Limb (tissue), 2 donors: ENCODE results near the gene STRN3.
A peak's percentile ranks its signal among the peaks of the same experiment; 100 is the strongest.
"Not testable (repeated sequence)": the region's sequence is repeated elsewhere in the genome, so short reads cannot be mapped to it uniquely, and the experiment has no call there.

Experiments used
- DNase-seq, 2 donors: peaks; one replicate each; pipeline ENCODE4 v3.0.0-alpha.2; 2016; ENCODE audit errors: extremely low spot score in 2 of 2

STRN3 gene

DNA sequence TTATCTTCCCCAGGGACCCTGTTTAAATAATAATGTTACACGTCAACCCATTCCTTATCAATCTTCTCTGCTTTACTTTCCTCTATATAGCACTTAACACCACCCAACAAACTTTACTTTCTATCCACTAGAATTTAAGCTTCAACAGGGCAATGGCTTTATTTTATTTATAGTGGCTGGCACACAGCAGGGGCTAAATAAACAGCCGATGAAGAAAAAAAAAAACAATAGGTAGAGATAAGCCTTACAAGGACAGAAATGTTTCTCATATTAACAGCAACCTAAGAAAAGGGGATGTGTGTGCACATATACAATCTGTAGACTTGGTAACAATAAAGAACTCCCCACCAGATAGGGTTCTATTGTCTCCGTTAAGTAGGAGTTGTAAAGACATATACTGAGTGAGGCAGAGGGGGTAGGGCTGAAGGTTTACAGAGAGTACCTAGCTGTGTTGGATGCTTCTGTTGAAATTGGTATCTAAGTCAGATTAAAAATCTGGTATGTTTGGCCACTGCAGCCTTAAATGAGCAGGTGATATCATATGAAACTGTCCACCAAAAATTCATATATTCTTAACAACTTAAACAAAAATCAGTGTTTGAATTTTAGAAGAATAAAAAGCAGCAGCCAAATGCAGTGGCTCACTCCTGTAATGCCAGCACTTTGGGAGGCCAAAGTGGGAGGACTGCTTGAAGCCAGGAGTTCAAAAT, 25.4 kb downstream of the STRN3 start:
- DNase-seq = no peak

DNA sequence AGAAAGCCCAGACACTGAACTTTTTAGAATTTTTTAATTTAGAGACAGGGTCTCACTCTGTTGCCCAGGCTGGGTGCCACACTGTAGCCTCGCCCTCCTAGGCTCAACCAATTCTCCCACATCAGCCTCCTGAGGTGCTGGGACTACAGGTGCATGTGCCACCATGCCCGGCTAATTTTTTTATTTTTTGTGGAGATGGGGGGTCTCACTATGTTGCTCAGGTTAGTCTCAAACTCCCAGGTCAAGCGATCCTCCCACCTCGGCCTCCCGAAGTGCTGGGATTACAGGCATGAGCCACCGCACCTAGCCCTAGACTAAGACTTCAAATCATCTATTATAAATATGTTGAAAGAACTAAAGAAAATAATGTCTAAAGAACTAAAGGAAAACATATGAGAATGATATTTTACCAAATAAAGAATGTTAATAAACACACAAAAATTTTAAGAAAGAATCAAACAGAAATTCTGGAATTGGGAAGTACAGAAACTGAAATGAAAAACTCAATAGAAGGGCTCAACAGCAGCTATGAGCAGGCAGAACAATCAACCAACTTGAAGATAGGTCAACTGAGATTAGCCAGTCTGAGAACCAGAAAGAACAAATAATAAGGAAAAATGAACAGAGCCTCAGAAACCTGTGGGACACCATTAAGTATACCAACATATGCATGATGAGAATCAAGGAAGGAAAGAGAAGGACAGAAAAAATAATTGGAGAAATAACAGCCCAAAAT, 27.0 kb downstream of the STRN3 start:
- no peak for DNase-seq

DNA sequence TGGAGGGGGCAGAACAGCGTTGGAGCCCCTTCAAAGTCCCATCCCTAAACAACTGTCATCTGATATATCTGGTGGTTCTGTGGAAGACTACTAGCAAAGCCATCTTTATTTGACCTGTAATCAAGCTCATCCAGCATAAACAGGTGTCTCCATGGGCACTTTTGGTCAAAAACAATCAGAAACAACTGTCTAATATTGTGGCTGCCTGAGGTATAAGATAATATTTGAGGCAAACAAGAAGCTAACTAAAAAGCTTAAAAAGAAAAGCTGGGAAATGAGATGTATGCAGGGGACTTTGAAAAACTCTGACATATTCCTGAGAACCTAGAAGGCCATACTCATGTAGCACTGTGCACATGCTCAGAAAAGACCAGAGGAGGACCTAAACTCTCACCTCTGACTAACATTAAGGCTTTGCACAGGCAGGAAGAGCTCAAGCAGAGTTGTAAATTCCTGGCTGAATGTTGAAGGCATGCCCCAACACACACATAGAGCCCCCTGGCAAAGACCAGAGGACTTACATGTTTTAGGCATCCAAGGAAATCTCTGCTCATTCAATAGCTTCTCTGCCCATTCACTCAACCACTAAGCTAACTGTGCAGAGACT, 28.0 kb downstream of the STRN3 start:
- DNase-seq = no peak

DNA sequence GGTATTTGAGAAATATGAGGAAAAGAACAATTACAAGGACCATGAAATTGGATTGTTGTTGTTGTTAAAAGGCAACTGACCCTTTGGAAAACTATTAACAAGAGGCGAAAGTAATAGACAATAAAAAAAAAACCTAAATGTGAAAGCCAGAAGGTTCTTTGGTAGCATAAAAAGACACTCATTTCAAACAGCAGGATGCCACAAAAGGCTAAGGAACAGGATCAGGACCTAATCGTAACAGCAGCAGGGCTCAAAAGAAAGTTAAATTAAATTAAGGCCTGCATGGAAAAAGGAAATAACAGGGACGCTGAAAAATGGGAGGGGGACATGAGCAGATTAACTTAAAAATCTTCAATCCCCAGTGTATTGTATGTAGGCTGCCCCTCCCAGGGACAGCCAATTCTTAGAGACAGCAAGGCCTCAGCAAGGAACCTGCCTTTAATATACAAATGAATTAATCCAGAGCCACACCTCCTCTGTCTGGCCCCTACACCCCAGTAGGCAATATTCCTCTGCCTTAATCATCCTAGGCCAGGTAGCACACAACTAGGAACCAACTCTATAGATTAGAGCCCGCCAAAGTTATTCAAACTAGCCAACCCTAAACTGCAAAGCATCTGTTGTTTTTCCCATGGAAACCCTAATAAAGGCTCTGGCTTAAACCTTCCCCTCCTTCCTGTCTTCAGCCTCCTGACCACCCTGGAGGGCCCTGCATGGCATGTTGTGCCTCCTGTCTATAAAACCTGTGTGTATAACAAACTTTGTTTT, 29.1 kb downstream of the STRN3 start:
- DNase-seq = no peak

DNA sequence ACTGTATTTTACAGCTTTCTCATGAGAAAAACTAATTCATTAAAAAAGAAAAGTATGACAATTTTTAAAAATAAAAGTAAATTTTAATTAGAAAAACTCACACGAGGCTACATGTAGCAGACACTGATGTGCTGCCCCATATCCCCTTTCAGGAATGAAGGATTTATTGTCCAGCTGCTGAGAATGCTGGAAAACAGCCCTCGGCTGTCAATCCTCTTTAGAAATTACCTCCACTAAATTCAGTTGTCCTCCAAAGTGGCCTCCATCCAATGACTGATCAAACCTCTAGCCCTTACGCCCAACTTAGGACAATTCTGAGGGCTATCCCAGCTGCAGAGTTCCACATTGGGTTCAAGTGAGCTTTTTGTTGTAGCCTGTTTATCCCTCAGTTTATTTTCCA, 30.5 kb downstream of the STRN3 start:
- DNase-seq = no peak

DNA sequence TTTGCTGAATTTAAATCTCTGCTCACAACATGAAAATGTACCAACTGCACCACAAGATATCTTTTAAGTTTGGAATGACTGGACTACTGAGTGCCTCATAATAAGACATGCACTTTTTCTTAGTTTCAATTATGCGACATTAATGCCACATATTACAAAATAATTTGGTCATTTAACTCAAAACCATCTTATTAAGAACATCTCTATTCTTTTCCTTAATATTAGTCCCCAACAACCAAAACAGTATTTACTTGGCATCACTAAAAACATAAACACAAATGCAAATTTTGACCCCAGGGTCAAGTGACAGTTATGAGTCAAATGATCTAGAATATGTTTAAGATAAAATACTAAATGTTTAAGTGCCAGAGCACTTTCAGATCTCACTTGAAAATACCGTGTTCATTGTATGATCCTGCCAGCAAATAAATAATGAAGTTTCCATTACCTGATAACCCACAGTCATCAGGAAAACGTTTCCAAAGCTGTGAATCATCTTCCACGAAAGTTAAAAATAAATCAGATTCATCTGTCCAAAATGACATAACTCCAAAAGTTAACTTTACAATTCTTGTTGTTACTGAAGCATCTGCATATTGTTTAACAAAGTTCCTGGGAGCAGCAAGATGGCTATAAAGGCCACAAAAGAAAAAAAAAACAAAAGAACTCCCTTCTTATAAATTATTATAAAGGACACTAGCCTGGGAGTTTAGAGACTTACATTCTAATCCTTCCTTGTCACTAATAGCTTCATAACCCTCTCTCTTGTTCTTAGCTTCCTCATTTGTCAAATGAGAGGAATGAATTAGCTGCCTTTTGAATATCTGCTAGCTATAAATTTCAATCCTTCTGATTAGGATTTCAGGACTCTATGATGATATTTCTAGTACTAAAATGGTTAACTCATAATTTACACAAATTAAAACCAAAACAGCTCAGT, 31.2 kb downstream of the STRN3 start:
- no peak for DNase-seq

DNA sequence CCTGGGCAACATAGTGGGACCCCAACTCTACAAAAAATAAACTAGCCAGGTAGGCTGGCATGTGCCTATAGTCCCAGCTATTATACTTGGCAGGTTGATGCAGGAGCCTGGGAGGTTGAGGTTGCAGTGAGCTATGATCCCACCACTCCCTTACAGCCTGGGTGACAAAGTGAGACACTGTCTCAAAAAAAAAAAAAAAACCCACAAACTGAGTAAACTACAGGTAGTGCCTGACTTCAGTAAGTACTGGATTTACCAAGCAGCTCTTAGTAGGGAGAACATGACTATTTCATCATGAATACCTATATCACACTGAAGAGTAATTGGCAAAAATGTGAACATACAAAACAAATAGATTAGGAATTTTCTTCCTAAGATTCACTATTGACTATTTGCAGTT, 33.1 kb downstream of the STRN3 start:
- no peak for DNase-seq

DNA sequence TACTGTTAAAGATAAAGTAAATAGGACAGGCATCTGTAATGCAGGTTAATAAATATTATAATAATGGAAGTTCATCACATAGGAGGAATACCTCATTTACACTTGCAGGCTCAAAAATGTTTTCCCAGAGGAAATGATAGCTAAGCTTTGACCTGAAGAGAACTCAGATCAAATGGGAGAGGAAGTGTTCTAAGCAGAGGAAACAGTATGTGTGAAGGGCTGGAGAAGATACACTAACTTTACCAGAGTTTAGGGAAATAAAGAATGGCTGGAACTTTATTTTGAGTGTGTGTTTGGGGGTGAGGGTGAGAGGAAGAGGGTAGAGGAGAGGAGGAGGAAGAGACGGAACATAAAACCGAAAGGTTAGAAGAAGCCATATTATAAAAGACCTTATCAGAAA, 34.8 kb downstream of the STRN3 start:
- no peak for DNase-seq

DNA sequence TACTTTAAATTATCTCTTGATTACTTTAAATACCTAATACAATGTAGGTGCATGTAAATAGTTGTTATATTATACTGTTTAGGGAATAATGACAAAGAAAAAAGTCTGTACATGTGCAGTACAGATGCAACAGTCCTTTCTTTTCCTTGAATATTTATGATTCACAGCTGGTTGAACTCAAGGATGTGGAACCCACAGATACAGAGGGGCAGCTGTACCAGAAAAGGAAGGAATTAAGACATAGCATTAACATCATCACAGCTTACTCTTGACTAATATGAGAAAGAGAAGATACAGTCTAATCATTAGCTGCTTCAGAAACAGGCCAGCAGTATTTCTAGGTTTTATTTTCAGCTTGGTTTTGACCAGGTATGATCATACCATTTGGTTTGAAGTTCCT, 35.4 kb downstream of the STRN3 start:
- DNase-seq = no peak

DNA sequence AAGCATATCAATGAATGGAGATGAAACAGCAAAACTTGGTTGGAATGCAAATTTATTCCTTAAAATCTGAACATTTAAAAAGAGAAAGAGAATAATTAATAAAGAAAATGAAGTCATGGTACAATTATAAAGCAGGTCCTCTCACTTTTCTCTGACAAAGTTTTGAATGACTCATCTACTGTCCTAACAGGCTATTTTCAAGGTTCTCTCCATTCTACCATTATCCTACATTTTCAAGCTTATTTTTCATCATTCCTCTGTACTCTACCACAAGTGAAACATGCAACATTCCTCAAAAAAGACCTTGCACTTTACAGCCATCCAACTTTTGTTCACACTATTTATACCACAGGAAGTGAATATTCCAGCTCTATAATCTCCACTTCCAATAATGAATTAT, 37.7 kb downstream of the STRN3 start:
- no peak for DNase-seq

DNA sequence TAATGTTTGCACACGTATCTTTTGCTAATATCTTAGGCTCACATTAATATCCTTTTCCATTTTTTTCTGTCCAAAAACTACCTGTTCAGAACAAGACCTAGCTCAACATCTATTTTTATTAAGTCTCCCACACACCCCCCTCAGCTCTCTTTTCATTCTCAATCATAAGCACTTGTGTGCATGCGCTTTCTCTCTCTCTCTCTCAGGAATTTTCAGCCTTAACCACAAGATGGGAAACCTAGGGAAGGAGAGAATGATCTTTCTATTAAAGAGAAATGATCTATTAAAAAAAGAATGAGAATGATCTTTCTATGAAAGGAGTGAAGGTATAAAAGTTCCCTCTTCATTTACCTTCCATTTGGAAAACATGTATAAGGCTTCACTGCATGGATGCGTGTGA, 40.4 kb downstream of the STRN3 start:
- DNase-seq = no peak

DNA sequence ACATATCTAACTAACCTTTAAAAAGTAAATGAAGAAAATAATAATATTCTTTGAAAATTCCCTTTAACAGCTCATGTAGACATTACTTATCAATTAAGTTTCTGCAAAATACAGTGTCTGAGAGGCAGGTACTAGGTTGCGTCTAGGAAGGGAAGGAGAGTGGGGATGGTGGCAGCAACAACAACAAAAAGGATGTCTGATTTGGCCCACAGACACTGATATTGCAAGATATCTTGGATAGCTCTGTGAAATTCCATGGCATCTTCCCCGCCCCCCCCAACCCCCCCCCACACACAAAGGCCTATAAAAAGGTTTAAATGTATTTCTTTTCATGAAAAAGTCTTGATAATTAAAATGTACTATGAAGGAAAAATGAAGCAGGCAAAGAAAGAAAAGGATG, 42.3 kb downstream of the STRN3 start:
- no peak for DNase-seq

DNA sequence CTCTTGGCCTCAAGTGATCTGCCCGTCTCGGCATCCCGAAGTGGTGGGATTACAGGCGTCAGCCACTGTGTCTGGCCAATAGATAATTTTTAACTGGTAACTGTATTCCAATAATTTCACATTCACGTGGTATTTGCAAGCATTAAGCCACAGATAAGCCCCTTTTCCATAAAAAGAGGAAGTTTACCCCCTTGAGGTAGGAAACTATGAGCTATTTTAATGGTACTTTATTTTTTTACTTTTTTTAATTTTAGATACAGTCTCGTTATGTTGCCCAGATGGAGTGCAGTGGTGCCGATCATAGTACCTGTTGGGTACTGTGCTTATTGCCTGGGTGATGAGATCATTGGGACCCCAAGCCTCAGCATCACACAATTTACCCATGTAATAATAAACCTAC, 43.6 kb downstream of the STRN3 start:
- no peak for DNase-seq

DNA sequence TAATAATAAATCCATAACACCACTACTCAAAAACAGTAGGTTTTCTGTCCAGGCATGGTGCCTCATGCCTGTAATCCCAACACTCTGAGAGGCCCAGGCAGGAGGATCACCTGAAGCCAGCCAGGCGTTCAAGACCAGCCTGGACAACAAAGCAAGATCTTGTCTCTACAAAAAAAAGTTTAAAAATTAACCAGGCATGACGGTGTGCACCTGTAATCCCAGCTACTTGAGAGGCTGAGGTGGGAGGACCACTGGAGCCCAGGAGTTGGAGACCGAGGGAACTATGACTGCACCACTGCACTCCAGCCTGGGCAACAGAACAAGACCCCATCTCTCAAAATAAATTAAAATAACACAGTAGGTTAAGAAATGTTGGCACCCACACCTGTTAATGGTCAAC, 45.2 kb downstream of the STRN3 start:
- no peak for DNase-seq

DNA sequence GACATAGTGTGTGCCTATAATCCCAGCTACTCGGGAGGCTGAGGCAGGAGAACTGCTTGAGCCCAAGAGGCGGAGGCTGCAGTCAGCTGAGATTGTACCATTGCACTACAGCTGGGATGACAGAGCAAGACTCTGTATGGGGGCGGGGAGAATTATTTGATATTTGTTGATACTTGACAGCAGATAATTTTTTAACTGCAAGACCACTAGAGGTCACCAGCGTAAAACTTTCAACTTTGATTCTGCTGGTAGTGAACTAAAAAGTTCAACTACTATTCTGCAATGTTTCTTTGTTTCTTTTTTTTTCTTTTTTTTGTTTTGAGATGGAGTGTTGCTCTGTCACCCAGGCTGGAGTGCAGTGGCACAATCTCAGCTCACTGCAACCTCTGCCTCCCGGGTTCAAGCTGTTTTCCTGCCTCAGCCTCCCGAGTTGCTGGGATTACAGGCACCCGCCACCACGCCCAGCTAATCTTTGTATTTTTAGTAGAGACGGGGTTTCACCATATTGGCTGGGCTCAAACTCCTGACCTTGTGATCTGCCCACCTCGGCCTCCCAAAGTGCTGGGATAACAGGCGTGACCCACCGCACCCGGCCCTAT, 46.0 kb downstream of the STRN3 start:
- peak in 1 of 2 donors; percentile 65 for DNase-seq

DNA sequence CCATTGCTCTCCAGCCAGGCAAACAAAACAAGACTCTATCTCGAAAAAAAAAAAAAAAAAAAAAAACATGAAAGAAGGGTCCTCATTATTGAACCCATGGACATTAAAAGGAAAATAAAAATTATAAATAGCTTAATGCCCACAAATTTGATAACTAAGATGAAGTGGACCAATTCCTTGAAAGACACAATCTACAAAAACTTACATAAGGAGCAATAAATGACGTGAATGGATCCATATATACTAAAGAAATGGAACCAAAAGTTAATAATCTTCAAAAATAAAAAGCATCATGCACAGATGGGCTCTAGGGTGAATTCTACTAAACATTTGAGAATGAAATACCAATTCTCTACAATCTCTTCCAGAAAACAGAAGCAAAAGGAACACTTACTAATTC, 48.4 kb downstream of the STRN3 start:
- no peak for DNase-seq

DNA sequence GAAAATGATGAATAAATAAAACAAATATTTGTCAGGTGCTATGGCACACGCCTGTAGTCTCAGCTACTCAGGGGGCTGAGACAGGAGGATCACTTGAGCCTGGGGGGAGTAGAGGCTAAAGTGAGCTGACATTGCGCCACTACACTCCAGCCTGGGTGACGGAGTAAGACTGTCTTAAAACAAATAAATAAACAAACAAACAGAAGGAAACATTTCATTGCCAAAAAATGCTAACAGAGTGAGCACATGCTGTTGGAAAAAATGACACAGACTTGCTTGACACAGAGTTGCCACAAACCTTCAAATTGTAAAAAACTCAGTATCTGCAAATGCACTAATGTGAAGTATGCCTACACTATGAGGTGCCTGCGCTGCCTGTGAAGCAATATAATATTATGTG, 51.6 kb downstream of the STRN3 start:
- DNase-seq = no peak

DNA sequence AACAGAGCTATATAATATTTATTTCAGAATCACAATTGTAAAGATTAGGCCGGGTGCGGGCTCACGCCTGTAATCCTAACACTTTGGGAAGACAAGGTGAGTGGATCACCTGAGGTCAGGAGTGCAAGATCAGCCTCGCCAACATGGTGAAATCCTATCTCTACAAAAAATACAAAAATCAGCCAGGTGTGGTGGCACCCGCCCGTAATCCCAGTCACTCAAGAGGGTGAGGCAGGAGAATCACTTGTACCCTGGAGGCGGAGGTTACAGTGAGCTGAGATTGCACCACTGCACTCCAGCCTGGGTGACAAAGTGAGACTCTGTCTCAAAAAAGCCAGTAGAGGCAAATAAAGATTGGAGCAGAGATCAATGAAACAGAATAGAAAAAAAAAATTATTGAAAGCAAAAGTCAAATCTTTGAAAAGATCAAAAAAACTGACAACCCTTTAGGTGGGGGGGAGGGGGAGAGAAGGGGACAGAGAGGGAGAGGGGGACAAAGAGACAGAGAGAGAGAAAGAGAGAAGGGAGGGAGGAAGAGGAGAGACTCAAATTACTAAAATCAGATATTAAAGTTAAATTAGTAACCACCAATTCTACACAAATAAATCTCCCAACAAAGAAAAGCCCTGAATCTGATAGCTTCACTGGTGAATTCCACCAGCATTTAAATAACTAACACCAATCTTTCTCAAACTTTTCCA, 53.1 kb downstream of the STRN3 start:
- no peak for DNase-seq

DNA sequence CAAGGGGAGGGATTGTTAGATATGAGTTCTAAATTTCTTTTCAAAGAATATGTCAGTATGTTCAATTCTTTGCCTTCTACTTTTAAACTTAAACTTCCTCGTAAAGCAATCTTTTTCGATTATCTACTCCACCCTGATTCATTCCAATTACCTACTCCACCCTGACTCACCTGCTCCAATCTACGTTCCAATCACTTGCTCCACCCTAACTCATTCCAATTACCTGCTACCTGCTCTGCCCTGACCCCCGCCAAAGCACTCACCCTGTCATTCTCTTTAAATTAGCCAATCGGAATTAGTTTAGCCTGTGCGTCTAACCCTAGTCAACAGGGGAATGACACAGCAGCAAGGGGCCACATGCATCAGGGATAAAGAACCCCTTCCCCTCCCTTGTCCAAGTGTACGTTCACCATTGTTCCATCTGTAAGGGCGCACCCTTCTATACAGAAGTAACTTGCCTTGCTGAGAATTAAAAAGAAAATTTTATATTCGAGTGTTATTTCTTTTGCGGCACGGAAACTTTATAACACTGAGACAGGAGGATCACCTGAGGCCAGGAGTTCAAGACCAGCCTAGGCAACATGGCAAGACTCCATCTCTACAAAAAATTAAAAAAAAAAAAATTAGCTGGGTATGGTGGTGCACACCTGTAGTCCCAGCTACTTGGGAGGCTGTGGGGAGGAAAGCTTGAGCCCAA, 54.0 kb downstream of the STRN3 start:
- not testable (repeated sequence) for DNase-seq
